ENCODE data around the gene MCOLN1. TPM values are rescaled to one million over a fixed set of nuclear protein-coding genes. Genes with fewer than 3 reads are reported as not detected.

The MCOLN1 gene
- total RNA-seq, 1 experiment from 2014 or later = 3.9 TPM

GRCh38 chr19:7540761-7541474 lies 18.5 kb downstream of the MCOLN1 start:
- DNase-seq (ENCODE audit: extremely low read depth, low read depth) = no peak

DNA sequence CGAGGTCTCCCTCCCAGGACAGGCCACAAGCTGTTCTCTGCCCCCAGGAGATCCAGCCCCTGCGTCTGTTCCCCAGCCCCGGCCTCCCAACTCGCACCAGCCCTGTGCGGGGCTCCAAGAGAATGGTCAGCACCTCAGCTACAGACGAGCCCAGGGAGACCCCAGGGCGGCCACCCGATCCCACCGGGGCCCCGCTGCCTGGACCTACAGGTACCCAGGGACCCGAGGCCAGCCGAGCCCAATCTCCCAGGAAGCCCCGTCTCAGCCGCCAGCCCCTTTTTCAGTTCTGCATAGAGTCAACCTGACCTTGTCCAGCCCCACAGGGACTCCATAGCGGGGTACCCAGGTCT lies 19.0 kb downstream of the MCOLN1 start:
- DNase-seq (ENCODE audit: extremely low read depth, low read depth) = no peak

DNA sequence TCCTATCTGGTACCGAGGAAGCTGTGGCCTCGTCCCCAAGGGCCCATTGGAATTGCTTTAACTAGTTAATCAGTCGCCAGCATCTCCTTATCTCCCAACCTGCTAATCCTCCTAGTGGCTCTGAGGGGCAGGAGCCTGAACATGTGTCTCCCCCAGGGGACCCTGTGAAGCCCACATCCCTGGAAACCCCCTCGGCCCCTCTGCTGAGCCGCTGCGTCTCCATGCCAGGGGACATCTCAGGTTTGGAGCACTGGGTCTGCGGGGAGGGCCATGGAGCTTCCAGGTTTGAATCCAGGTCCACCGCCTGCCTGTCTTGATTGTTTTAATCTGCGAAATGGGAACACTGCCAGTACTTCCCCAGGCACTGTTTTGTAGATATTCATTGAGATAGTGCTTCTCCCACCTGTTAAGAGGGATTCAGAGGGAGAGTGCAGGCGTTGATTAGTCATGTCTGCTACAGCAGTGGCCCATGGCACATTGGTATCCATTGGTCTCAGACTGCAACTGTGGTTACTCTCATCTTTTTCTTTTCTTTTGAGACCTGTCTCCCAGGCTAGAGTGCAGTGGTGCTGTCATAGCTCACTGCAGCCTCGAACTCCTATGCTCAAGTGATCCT lies 19.5 kb downstream of the MCOLN1 start:
- no peak for DNase-seq (ENCODE audit: extremely low read depth, low read depth)

GRCh38 chr19:7542556-7543348 lies 20.3 kb downstream of the MCOLN1 start:
- no peak for DNase-seq (ENCODE audit: extremely low read depth, low read depth)

GRCh38 chr19:7544626-7545025 lies 22.2 kb downstream of the MCOLN1 start:
- no peak for DNase-seq (ENCODE audit: extremely low read depth, low read depth)

GRCh38 chr19:7545300-7545699 lies 22.9 kb downstream of the MCOLN1 start:
- DNase-seq (ENCODE audit: extremely low read depth, low read depth) = no peak

GRCh38 chr19:7545904-7546303 lies 23.5 kb downstream of the MCOLN1 start:
- no peak for DNase-seq (ENCODE audit: extremely low read depth, low read depth)

DNA sequence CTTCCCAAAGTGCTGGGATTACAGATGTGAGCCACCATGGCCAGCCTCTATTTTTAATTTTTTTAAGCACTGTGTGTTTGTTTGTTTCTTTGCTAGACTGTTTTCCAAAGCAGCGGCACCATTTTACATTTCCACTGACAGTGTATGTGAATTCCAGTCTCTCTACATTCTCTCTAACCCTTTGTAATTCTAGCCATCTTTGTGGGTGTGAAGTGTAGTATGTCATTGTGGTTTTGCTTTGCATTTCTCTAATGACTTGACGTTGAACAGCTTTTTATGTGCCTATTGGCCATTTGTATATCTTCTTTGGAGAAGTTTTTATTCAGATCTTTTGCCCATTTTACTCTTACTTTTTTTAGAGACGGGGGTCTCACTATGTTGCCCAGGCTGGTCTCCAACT lies 24.7 kb downstream of the MCOLN1 start:
- DNase-seq (ENCODE audit: extremely low read depth, low read depth) = no peak

GRCh38 chr19:7549429-7550148 lies 27.2 kb downstream of the MCOLN1 start:
- no peak for DNase-seq (ENCODE audit: extremely low read depth, low read depth)

DNA sequence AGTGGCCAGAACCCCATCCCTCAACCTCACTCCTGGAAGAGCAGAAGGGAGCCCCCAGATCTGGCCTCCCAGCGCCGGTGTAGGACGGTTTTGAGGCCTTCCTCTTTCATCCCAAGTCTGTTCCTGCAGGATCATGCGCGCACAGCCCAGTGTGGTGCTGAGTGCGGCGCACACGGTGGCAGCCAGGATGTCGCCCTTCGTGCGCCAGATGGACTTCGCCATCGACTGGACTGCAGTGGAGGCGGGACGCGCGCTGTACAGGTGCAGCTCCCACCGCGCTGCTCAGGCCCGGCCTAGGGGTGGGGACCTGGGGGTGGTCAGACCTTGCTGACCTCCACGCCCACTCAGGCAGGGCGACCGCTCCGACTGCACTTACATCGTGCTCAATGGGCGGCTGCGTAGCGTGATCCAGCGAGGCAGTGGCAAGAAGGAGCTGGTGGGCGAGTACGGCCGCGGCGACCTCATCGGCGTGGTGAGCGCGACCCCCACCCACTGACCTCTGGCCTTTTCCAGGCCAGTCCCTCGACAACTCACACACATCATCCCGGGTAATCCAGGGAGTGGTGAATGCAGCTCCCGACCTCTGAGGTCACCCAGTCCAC lies 27.8 kb downstream of the MCOLN1 start:
- DNase-seq (ENCODE audit: extremely low read depth, low read depth) = no peak

GRCh38 chr19:7550987-7551761 lies 28.8 kb downstream of the MCOLN1 start:
- no peak for DNase-seq (ENCODE audit: extremely low read depth, low read depth)

DNA sequence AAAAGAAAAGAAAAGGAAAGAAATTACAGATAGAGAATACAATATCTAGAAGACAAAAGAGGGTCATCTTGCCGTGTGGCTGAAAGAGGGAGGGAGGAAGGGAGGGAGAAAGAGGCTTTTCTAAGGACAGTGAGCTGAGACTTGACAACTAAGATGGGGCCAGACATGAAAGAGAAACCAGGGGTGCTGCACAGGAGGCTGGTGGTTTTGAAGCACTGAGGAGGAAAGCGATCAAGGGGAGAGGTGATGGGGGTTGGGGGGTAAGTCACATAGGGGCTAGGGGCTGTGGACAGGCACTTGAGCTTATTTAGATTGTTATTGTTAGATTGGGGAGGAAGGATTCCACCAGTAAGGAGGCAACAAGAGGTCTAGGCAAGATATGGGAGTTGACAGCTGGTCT lies 30.4 kb downstream of the MCOLN1 start:
- DNase-seq (ENCODE audit: extremely low read depth, low read depth) = no peak

- DNase-seq (ENCODE audit: extremely low read depth, low read depth) = no peak
Observed at GRCh38 chr19:7554565-7554964, 32.1 kb downstream of the MCOLN1 start.

DNA sequence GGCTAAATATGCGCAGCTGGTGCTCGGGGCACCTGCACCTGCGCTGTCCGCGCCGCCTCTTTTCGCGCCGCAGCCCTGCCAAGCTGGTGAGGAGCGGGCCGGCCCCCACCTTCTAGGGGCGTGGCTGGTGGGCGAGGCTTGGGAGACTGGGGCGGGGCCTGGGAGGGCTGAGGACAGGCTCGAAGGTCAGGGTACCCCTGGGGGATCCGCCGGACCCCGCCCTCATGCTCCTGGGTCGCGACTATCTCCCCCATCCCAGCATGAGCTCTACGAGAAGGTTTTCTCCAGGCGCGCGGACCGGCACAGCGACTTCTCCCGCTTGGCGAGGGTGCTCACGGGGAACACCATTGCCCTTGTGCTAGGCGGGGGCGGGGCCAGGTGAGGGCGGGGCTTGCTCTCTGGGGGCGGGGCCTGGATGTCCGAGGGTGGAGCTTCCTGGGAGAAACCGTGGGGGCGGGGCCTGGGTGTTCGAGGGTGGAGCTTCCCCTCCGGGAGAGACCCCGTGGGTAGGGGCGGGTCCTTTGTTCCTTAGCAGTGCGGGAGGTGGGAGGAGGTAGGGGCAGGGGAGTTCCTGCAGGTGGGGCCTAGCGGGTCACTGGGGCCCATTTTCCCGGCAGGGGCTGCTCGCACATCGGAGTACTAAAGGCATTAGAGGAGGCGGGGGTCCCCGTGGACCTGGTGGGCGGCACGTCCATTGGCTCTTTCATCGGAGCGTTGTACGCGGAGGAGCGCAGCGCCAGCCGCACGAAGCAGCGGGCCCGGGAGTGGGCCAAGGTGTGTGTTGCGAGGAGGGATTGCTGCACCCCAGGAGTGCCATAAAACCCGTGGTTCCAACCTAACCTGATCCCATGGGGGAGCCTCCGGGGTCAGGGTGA lies 32.8 kb downstream of the MCOLN1 start:
- no peak for DNase-seq (ENCODE audit: extremely low read depth, low read depth)

DNA sequence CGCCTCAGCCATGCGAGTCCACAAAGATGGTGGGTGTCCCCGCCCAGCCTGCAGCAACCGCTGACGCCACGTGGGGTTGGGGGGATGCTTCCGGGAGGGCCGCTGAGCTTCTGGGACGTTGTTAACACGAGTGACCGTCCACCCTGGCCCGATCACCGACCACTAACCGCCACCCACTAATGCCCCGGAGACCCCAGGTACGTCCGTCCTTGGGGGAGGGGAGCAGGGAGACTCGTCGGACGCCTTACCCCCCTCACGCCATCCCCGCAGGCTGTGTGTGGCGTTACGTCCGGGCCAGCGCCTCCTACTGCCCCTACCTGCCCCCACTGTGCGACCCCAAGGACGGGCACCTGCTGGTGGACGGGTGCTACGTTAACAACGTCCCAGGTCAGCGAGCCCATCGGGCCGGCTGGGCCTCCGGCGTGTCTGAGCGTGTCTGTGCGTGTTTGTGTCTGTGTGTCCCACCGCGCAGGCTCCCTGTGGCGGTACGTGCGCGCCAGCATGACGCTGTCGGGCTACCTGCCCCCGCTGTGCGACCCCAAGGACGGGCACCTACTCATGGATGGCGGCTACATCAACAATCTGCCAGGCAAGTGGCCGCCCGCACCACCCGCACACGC lies 34.4 kb downstream of the MCOLN1 start:
- no peak for DNase-seq (ENCODE audit: extremely low read depth, low read depth)

- DNase-seq (ENCODE audit: extremely low read depth, low read depth) = no peak
Observed at GRCh38 chr19:7558667-7559066, 36.2 kb downstream of the MCOLN1 start.

DNA sequence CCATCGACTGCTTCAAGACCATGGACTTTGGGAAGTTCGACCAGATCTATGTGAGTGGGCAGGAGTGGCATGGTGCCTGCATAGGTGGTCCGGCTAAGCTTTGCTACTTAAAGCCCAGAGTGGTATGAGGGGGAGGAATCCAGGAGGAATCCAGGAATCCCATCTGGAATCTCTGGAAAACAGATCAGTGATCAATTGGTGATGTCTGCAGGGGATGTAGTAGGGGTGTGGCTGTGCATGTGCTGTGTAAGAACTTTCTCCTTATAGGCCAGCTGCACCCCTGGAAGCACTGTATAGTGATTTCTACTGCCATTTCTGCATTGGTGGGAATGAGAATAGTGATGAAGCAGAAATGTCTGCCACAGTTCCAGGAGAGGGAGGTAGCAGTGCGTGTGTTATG lies 36.7 kb downstream of the MCOLN1 start:
- no peak for DNase-seq (ENCODE audit: extremely low read depth, low read depth)

DNA sequence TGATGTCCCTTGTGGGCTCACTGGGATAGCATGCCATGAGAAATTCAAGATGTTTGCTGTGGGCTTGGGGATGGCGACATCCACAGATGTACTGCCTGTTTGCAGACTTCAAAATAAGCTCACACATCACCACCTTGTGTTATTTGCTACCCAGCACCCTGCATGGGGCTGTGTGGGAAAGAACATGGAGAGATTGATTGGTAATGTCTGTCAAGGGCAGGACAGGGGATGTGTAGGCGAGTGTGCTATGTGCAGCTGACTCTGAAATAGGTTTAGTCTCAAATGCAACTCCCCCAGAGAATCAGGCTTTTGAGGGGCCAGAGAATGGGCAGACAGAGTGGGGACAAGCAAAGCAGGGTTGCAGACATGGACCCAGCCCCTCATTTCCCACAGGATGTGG lies 37.8 kb downstream of the MCOLN1 start:
- no peak for DNase-seq (ENCODE audit: extremely low read depth, low read depth)

GRCh38 chr19:7561325-7561724 lies 38.9 kb downstream of the MCOLN1 start:
- DNase-seq (ENCODE audit: extremely low read depth, low read depth) = no peak

Measured in NCI-H460 (cell line).